Fibroblast of pulmonary artery (primary cell): ENCODE data around the gene SLC25A38.
A peak's percentile ranks its signal among the peaks of the same experiment; 100 is the strongest.

Experiments used
- DNase-seq: peaks from one replicate; pipeline ENCODE4 v3.0.0-alpha.2; 2010; ENCODE audit warnings: low read depth
- H3K4me3 ChIP-seq: replicated peaks from 2 replicates; pipeline ENCODE4 v1.5.1; 2011; ENCODE audit warnings: low read depth, mild to moderate bottlenecking, control low read depth, low read length, moderate library complexity
- CTCF ChIP-seq: IDR thresholded peaks from 2 replicates; pipeline ENCODE4 v1.5.1; 2011; ENCODE audit warnings: mild to moderate bottlenecking, control low read depth, low read length, inconsistent platforms; ENCODE audit errors: missing control alignments

SLC25A38 gene

GRCh38 chr3:39396690-39397089, 13.5 kb downstream of the SLC25A38 start:
- DNase-seq, result no peak
- no peak for TF ChIP-seq CTCF
- H3K4me3 ChIP-seq, result no peak overlapping the region

- TF ChIP-seq CTCF, result no peak
- no peak overlapping the region for H3K4me3 ChIP-seq
- no peak for DNase-seq
These were observed 15.5 kb downstream of the SLC25A38 start for GRCh38 chr3:39398700-39399099.

- no peak overlapping the region for H3K4me3 ChIP-seq
- no peak for TF ChIP-seq CTCF
- no peak for DNase-seq
These were observed 18.8 kb downstream of the SLC25A38 start for GRCh38 chr3:39401983-39402382.

GRCh38 chr3:39404943-39405686, 21.9 kb downstream of the SLC25A38 start:
- no peak overlapping the region for H3K4me3 ChIP-seq
- DNase-seq, result no peak
- no peak for TF ChIP-seq CTCF

GRCh38 chr3:39405687-39406367, 22.7 kb downstream of the SLC25A38 start:
- peak overlapping the region; percentile 78 for H3K4me3 ChIP-seq
- no peak for TF ChIP-seq CTCF
- no peak for DNase-seq

GRCh38 chr3:39406368-39407258, 23.4 kb downstream of the SLC25A38 start, which contains the start of gene RPSA:
Gene RPSA, plus strand, starts transcription at chr3:39406720. Its CDS starts 934 bp downstream, at chr3:39407654.
- H3K4me3 ChIP-seq, result peak within 1 kb of the TSS; percentile 78
- TF ChIP-seq CTCF, result peak; percentile 22
- DNase-seq, result peak; percentile 98
